ENCODE results near the gene RAX.

DNA sequence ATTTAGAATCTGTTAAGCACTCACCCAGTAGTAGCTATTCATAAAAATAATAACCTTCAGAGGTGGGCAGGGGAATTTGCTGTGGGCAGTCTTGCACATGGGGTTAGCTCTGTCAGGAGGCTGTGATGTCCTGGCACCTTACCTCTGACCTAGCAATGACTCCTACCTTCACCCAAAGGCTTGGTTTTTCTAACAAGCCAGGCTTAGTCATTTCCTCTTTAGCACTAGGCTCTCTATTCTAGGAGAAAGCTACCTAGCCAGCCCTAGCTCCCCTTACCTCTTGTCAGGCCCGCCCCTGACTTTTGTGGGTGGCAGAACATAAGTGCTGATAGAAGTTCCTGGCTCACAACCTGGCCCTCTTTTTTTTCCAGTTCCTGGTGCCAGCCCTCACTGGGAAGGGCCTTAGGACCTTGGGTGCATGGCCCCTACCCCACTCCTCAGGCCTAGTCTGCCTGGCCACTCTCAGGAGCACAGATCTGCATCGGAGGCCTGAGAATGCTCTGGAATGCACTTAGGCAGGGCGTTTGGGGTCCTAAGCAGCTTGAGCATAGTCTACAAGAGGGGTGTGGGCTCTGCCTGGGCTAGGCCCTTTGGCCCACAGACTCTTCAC, 27.5 kb upstream of the RAX start:
- TF ChIP-seq, protein P1, sequence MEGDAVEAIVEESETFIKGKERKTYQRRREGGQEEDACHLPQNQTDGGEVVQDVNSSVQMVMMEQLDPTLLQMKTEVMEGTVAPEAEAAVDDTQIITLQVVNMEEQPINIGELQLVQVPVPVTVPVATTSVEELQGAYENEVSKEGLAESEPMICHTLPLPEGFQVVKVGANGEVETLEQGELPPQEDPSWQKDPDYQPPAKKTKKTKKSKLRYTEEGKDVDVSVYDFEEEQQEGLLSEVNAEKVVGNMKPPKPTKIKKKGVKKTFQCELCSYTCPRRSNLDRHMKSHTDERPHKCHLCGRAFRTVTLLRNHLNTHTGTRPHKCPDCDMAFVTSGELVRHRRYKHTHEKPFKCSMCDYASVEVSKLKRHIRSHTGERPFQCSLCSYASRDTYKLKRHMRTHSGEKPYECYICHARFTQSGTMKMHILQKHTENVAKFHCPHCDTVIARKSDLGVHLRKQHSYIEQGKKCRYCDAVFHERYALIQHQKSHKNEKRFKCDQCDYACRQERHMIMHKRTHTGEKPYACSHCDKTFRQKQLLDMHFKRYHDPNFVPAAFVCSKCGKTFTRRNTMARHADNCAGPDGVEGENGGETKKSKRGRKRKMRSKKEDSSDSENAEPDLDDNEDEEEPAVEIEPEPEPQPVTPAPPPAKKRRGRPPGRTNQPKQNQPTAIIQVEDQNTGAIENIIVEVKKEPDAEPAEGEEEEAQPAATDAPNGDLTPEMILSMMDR (IDR thresholded peaks at IDR 0.05; ENCODE audit: low read depth, low read length, poor library complexity, severe bottlenecking) = no peak
- TF ChIP-seq EZH2phosphoT487 (IDR thresholded peaks at IDR 0.05; ENCODE audit: borderline replicate concordance, low read length) = no peak

Data from DOHH2 (cell line).